H7 (cell line): ENCODE data around the gene AMH. TPM values are rescaled to one million over a fixed set of nuclear protein-coding genes. Genes with fewer than 3 reads are reported as not detected.

ENCODE experiments used
- DNase-seq: peaks from one replicate; pipeline ENCODE4 v3.0.0; 2012
- H3K27me3 ChIP-seq: 2 replicates; pipeline ENCODE4 v1.6.0; 2011; ENCODE audit warnings: mild to moderate bottlenecking, low read length; ENCODE audit not compliant: control insufficient read depth, insufficient read depth
- H3K36me3 ChIP-seq: replicated peaks from 2 replicates; pipeline ENCODE4 v1.5.1; 2011; ENCODE audit warnings: low read length; ENCODE audit not compliant: control insufficient read depth, insufficient read depth
- H3K4me3 ChIP-seq: 2 replicates; pipeline ENCODE4 v1.5.1; 2011; ENCODE audit warnings: low read depth, mild to moderate bottlenecking, control low read depth, low read length, moderate library complexity; ENCODE audit not compliant: insufficient read depth
- total RNA-seq: library from RNA; depleted of rRNA; stranded (reverse); fragments of >200 nt; shearing (Covaris generic); gene quantifications from 2 replicates; pipeline ENCODE4 v1.2.3, GENCODE V29; 2014

The AMH gene
- total RNA-seq, 1 experiment from 2014 or later = 10.5 TPM

DNA sequence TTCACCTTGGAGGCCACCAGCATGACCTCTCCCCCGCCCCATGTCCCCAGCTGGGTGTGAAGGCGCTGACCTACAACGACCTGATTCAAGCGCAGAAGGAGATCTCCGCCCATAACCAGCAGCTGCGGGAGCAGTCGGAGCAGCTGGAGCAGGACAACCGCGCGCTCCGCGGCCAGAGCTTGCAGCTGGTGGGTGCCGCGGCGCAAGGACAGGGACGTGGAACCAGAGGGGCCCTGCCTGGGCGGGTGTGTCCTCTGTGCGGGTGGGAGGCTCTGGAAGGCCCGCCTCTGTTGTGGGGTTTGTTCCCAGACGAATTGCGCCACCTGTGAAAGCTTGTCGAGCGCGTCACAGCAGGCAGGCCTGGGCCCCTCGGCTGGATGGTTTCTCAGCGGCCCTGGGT, 35.3 kb upstream of the AMH start:
- H3K27me3 ChIP-seq = no peaks in the 10 kb centered on the region
- H3K36me3 ChIP-seq = peaks cover 21% of the 10 kb centered on the region
- no peak for DNase-seq
- H3K4me3 ChIP-seq = no peak overlapping the region

DNA sequence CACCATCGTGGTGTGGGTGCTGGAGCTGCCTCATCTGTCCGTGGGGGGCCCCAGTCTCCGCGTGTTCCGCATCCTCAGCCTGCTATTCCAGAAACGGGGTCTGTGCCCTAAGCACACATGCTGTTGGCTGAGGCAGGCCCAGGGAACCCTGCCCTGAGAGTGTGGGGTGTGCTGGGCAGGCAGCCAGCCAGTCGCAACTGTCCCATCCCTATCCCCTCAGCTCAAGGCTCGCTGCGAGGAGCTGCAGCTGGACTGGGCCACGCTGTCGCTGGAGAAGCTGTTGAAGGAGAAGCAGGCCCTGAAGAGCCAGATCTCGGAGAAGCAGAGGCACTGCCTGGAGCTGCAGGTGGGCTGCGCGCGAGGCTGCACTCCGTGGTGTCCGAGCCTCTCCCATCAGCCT, 34.9 kb upstream of the AMH start:
- H3K36me3 ChIP-seq = peaks cover 21% of the 10 kb centered on the region
- no peak overlapping the region for H3K4me3 ChIP-seq
- no peak for DNase-seq

DNA sequence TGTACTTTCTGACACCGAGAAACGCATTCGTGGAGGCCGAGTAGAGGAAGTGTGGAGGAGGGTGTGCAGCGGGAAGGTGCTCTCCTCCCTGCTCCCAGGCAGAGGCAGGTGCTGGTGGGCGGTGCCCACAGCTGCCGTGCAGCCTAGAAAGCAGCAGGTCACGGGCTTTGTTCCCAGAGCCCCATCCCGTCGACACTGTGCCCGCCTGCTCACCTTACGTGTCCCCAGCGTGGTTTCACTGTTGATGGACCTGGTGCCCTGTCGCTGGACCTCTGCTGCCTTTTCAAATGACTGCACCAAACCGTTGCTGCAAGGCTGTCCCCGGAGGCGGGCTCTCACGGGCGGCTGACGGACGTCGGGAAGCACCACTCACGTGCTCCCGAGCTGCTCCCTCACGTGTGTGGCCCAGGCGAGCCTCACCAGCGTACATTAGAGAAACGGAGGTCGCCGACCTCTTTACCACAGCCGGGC, 33.8 kb upstream of the AMH start:
- Histone ChIP-seq H3K27me3 (no peaks in the 10 kb centered on the region), H3K36me3 (peaks cover 22% of the 10 kb centered on the region), H3K4me3 (no peak overlapping the region)
- peak; percentile 94 for DNase-seq

More for the DNA sequence above, 34.9 kb upstream of the AMH start:
- no peaks in the 10 kb centered on the region for H3K27me3 ChIP-seq

DNA sequence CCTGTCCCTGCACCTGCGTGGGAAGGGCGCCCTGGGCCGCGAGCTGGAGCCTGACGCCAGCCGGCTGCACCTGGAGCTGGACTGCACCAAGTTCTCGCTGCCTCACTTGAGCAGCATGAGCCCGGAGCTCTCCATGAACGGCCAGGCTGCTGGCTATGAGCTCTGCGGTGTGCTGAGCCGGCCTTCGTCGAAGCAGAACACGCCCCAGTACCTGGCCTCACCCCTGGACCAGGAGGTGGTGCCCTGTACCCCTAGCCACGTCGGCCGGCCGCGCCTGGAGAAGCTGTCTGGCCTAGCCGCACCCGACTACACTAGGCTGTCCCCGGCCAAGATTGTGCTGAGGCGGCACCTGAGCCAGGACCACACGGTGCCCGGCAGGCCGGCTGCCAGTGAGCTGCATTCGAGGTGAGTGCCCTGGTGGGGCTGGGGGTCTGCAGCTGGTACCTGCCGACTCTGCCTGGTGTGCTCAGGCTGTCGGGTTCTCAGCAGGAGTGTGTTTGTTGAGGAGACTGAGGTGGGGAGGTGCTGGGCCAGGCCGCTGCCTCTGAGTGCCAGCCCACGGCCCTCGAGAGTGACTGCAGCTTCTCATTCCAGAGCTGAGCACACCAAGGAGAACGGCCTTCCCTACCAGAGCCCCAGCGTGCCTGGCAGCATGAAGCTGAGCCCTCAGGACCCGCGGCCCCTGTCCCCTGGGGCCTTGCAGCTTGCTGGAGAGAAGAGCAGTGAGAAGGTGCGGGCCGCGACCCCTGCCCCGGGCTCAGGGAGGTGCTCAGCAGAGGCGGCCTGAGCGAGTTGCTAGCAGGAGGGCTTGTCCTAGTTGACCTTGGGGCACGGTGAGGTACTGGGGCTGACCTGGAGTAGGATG, 32.5 kb upstream of the AMH start:
- H3K4me3 ChIP-seq = no peak overlapping the region
- no peaks in the 10 kb centered on the region for H3K27me3 ChIP-seq
- H3K36me3 ChIP-seq = peaks cover 17% of the 10 kb centered on the region

DNA sequence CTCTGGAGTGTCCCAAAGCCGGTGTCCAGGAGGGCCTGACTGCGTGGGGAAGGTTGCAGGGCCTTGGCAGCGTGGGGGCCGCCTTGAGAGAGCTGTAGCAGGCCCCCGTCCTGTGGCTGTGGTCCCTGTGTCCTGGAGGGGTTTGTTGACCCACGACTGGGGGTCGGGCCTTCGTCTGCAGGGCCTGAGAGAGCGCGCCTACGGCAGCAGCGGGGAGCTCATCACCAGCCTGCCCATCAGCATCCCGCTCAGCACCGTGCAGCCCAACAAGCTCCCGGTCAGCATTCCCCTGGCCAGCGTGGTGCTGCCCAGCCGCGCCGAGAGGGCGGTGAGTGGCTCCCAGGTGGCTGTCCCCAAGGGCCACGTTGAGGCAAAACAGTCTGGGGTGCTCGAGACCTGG, 31.5 kb upstream of the AMH start:
- DNase-seq = no peak
- peaks cover 13% of the 10 kb centered on the region for H3K36me3 ChIP-seq
- no peak overlapping the region for H3K4me3 ChIP-seq
- H3K27me3 ChIP-seq = no peaks in the 10 kb centered on the region

More for the DNA sequence above, 32.5 kb upstream of the AMH start:
- no peak for DNase-seq

DNA sequence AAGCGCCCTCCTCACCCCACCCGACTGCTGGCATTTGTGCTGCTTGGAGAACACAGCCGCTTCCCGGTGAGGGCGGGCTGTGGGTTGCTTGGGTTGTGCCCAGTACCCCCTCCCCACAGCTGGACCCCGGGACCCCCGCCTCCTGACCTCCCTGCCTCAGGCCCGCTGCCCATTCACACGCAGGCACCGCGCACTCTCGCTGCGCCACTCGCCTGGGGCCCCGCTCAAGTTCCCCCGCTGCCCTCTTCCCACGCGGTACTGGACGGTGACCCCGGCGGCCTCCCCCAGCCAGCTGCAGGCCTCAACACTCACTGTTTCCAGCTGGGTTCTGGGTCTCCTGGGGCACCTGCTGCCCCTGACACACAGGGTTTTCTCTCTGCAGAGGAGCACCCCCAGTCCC, 29.4 kb upstream of the AMH start:
- Histone ChIP-seq H3K36me3 (peaks cover 13% of the 10 kb centered on the region), H3K27me3 (no peaks in the 10 kb centered on the region), H3K4me3 (no peak overlapping the region)
- DNase-seq = no peak

DNA sequence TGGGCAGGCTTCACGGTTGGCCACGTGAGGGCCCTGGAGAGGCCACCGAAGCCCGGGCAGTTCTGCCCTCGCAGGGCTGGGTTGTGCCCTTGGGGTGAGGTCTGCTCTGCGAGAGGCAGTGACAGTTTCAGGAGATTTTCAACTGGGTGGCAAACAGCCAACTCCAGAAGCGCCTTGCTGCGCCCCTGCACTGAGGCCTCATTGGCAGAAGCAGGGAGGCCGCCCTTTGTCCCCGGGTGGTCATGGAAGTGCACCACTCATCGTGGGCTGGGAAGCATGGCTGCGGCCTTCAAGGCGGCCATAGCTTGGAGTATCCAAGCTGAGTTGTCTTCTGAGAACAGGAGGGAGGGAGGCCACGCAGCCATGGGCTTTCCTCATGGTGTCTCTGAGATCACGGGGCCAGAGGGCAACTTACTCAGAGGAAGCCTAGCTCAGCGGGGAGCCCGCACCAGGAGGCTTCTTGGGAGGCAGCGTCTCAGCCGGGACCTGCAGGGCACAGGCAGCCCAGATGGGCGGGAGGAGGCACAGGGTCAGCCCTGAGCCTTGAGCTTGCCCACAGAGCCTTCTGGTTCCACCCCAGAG, 27.8 kb upstream of the AMH start:
- H3K36me3 ChIP-seq = peaks cover 12% of the 10 kb centered on the region
- no peak for DNase-seq
- H3K4me3 ChIP-seq = no peak overlapping the region

DNA sequence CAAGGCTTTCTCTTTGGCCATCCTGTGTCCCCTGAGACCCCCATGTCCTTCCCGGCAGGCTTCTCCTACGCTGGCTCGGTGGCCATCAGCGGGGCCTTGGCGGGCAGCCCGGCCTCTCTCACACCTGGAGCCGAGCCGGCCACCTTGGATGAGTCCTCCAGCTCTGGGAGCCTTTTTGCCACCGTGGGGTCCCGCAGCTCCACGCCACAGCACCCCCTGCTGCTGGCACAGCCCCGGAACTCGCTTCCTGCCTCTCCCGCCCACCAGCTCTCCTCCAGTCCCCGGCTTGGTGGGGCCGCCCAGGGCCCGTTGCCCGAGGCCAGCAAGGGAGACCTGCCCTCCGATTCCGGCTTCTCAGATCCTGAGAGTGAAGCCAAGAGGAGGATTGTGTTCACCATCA, 27.2 kb upstream of the AMH start:
- H3K4me3 ChIP-seq = no peak overlapping the region
- H3K27me3 ChIP-seq = no peaks in the 10 kb centered on the region
- H3K36me3 ChIP-seq = peaks cover 10% of the 10 kb centered on the region
- DNase-seq = peak; percentile 82

More for the DNA sequence above, 27.8 kb upstream of the AMH start:
- H3K27me3 ChIP-seq = no peaks in the 10 kb centered on the region

DNA sequence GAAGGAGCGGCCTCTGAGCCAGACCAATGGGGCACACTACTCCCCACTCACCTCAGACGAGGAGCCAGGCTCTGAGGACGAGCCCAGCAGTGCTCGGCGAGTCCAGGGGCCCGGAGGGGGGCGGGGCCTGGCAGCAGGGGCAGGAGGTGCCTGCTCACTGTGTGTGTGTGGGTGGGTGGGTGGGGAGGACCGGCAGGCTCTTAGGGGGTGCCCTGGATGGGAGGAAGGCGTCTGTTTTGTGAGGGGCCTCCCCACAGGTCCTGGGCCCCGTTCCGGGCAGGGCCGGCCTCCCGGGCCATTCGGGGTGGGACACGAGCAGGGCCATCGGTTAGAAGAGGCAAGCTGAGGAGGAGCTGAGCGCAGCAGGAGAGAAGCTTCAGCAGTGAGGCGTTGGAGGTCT, 25.7 kb upstream of the AMH start:
- DNase-seq = no peak
- Histone ChIP-seq H3K4me3 (no peak overlapping the region), H3K36me3 (peaks cover 5% of the 10 kb centered on the region), H3K27me3 (no peaks in the 10 kb centered on the region)

DNA sequence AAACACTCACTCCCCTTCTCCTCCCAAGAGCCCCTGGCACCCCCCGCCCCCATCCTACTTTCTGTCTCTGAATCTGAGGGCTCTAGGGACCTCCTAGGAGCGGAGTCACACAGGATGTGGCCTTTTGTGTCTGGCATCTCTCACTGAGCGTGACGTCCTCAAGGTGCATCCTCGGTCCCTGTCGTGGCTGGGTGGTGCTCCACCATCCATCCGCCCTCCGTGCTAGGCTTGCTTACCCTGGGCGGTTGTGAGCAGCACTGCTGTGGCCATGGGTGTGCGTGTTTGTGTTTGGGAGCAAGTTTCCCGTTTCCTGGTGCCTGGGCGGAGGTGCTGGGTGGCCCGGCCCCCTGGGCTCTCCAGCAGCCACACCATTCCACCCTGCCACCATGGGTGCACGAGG, 25.2 kb upstream of the AMH start:
- Histone ChIP-seq H3K4me3 (no peak overlapping the region), H3K27me3 (no peaks in the 10 kb centered on the region), H3K36me3 (peaks cover 5% of the 10 kb centered on the region)
- DNase-seq = no peak

DNA sequence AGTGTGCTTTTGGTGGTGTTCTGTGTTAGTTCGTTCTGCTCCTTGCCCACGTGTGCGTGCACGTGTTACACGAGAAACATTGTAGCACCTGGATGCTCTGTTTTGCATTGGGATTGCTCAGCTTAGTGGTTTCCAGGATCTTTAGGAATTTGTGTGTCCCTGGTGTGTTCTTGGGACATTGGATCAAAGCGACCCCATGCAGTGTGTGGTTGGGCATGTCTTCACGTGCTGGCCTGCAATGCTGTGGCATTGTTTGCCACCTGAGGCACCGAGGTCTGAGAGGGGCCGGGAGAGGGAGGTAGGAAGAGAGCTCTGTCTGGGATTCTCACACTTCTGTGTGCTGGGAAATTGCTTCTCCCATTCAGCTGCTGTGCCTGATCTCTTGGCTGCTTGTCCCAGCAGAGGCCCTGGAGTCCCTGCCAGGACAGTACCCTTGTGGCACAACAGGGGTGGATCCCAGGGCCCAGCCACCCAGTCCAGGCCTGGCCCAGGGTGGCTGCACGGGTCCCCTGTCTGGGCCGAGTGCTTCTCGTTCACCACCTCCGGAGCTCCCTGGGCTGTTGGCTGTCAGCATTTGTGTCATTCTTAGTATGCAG, 24.3 kb upstream of the AMH start:
- H3K4me3 ChIP-seq = no peak overlapping the region
- peaks cover 4% of the 10 kb centered on the region for H3K36me3 ChIP-seq
- DNase-seq = no peak
- H3K27me3 ChIP-seq = no peaks in the 10 kb centered on the region

DNA sequence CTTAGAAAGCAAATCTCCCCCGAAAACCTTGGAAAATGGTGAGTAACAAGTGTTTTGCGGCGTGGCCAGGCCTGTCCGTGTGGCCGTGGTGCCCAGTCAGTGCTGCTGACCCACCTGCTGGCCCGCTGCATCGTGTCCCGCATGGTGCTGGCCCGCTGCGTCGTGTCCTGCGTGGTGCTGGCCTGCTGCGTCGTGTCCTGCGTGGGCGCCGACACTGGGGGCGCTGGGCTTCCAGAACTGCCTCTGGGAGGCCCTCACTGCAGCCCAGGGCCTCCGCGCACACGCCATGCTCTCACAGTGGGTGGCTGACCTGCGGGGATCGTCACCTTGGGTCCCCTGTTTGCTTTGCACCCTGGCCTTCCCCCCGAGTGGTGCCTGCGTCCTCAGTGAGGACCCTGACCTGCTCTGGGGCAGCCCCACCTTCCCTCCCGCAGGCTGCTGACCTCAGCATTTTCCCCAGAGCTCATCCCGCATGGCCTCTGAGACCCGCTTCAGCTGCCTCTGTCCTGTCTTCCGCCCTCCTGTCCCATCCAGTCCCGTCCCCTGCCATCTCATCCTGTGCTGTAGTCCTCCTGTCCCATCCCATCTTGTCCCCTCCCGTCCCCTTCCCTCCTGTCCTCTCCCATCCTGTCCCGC, 23.6 kb upstream of the AMH start:
- no peak for DNase-seq

DNA sequence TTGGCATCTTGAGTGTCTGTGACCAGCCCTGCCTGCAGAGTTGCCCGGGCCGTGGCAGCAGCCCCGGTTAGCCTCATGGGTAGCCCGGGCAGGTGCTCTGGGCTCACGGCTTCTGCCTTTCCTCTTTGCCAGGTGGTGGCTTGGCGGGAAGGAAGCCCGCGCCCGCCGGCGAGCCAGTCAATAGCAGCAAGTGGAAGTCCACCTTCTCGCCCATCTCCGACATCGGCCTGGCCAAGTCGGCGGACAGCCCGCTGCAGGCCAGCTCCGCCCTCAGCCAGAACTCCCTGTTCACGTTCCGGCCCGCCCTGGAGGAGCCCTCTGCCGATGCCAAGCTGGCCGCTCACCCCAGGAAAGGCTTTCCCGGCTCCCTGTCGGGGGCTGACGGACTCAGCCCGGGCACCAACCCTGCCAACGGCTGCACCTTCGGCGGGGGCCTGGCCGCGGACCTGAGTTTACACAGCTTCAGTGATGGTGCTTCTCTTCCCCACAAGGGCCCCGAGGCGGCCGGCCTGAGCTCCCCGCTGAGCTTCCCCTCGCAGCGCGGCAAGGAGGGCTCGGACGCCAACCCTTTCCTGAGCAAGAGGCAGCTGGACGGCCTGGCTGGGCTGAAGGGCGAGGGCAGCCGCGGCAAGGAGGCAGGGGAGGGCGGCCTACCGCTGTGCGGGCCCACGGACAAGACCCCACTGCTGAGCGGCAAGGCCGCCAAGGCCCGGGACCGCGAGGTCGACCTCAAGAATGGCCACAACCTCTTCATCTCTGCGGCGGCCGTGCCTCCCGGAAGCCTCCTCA, 22.9 kb upstream of the AMH start:
- Histone ChIP-seq H3K36me3 (peaks cover 4% of the 10 kb centered on the region), H3K4me3 (no peak overlapping the region), H3K27me3 (no peaks in the 10 kb centered on the region)
- no peak for DNase-seq

More for the DNA sequence above, 23.6 kb upstream of the AMH start:
- Histone ChIP-seq H3K36me3 (peaks cover 4% of the 10 kb centered on the region), H3K27me3 (no peaks in the 10 kb centered on the region), H3K4me3 (no peak overlapping the region)

DNA sequence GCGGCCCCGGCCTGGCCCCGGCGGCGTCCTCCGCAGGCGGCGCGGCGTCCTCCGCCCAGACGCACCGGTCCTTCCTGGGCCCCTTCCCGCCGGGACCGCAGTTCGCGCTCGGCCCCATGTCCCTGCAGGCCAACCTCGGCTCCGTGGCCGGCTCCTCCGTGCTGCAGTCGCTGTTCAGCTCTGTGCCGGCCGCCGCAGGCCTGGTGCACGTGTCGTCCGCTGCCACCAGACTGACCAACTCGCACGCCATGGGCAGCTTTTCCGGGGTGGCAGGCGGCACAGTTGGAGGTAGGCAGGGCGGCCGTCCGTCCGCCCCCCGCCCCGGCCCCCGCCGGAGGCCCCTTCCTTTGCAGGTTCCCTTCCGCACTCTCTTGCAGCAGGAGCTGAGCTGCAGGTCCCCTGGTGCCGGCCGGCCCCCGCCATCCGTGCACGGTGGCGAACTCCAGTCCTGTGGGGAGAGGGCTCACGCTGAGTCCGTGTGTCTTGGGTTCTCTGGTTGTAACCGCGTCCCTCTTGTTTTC, 22.2 kb upstream of the AMH start:
- peak; percentile 68 for DNase-seq
- Histone ChIP-seq H3K4me3 (no peak overlapping the region), H3K36me3 (peaks cover 4% of the 10 kb centered on the region), H3K27me3 (no peaks in the 10 kb centered on the region)
